ENCODE measurements around the gene BRSK1. TPM values are rescaled to one million over a fixed set of nuclear protein-coding genes. Genes with fewer than 3 reads are reported as not detected.

Gene BRSK1
- total and polyA plus RNA-seq, 2 donors from 2014 or later: 1.4 to 6.5 TPM

- intact Hi-C loops (cut with DNase I): no loop called here
- Histone ChIP-seq H3K4me3 (ENCODE audit: low read length in 3 of 3) (no peak overlapping the region), H3K36me3 (ENCODE audit: control insufficient read depth in 2 of 3, insufficient read depth in 3 of 3, low read length in 3 of 3) (peaks cover 5 to 69% (median 49%) of the 10 kb centered on the region in 3 donors), H3K9me3 (ENCODE audit: control insufficient read depth in 2 of 3, insufficient read depth in 1 of 3, low read length in 3 of 3) (no peaks in the 10 kb centered on the region), H3K9ac (ENCODE audit: low read length in 3 of 3) (no peak overlapping the region), H3K27ac (ENCODE audit: low read depth in 2 of 2, low read length in 2 of 2) (no peak overlapping the region), H3K4me1 (ENCODE audit: control insufficient read depth in 2 of 3, insufficient read depth in 2 of 3, low read depth in 1 of 3, low read length in 3 of 3) (no peaks in the 10 kb centered on the region), H3K27me3 (ENCODE audit: control insufficient read depth, insufficient read depth, low read length) (no peaks in the 10 kb centered on the region)
- DNase-seq (no peak), FAIRE-seq (no peak)
- TF ChIP-seq CTCF (IDR thresholded peaks at IDR 0.05; ENCODE audit: borderline replicate concordance, extremely low read depth, insufficient read depth): no peak
These were observed 43.1 kb upstream of the BRSK1 start for GRCh38 chr19:55240713-55241020.

- no peak overlapping the region for H3K4me3 ChIP-seq (ENCODE audit: low read length in 3 of 3)
- no peak overlapping the region for H3K27ac ChIP-seq (ENCODE audit: low read depth in 2 of 2, low read length in 2 of 2)
- no peaks in the 10 kb centered on the region for H3K27me3 ChIP-seq (ENCODE audit: control insufficient read depth, insufficient read depth, low read length)
- H3K9ac ChIP-seq (ENCODE audit: low read length in 3 of 3): no peak overlapping the region
- no peak for TF ChIP-seq CTCF (IDR thresholded peaks at IDR 0.05; ENCODE audit: borderline replicate concordance, extremely low read depth, insufficient read depth)
- peaks cover 5 to 71% (median 49%) of the 10 kb centered on the region in 3 donors for H3K36me3 ChIP-seq (ENCODE audit: control insufficient read depth in 2 of 3, insufficient read depth in 3 of 3, low read length in 3 of 3)
- intact Hi-C loops (cut with DNase I): no loop called here
- DNase-seq (peak in 1 of 5 donors; percentile 76), FAIRE-seq (no peak)
- no peaks in the 10 kb centered on the region for H3K4me1 ChIP-seq (ENCODE audit: control insufficient read depth in 2 of 3, insufficient read depth in 2 of 3, low read depth in 1 of 3, low read length in 3 of 3)
- H3K9me3 ChIP-seq (ENCODE audit: control insufficient read depth in 2 of 3, insufficient read depth in 1 of 3, low read length in 3 of 3): no peaks in the 10 kb centered on the region
These were observed 42.5 kb upstream of the BRSK1 start for GRCh38 chr19:55241143-55241934.

- intact Hi-C loops (cut with DNase I): no loop called here
- Histone ChIP-seq H3K27me3 (ENCODE audit: control insufficient read depth, insufficient read depth, low read length) (no peaks in the 10 kb centered on the region), H3K27ac (ENCODE audit: low read depth in 2 of 2, low read length in 2 of 2) (no peak overlapping the region), H3K36me3 (ENCODE audit: control insufficient read depth in 2 of 3, insufficient read depth in 3 of 3, low read length in 3 of 3) (peaks cover 1 to 66% (median 51%) of the 10 kb centered on the region in 3 donors), H3K4me1 (ENCODE audit: control insufficient read depth in 2 of 3, insufficient read depth in 2 of 3, low read depth in 1 of 3, low read length in 3 of 3) (no peaks in the 10 kb centered on the region), H3K9me3 (ENCODE audit: control insufficient read depth in 2 of 3, insufficient read depth in 1 of 3, low read length in 3 of 3) (no peaks in the 10 kb centered on the region), H3K4me3 (ENCODE audit: low read length in 3 of 3) (no peak overlapping the region), H3K9ac (ENCODE audit: low read length in 3 of 3) (no peak overlapping the region)
- FAIRE-seq (no peak), DNase-seq (peak in 1 of 5 donors; percentile 51)
- TF ChIP-seq CTCF (IDR thresholded peaks at IDR 0.05; ENCODE audit: borderline replicate concordance, extremely low read depth, insufficient read depth): no peak
These were observed 41.8 kb upstream of the BRSK1 start for GRCh38 chr19:55241935-55242464.
